ENCODE measurements around the gene IQSEC1.

IQSEC1 gene

DNA sequence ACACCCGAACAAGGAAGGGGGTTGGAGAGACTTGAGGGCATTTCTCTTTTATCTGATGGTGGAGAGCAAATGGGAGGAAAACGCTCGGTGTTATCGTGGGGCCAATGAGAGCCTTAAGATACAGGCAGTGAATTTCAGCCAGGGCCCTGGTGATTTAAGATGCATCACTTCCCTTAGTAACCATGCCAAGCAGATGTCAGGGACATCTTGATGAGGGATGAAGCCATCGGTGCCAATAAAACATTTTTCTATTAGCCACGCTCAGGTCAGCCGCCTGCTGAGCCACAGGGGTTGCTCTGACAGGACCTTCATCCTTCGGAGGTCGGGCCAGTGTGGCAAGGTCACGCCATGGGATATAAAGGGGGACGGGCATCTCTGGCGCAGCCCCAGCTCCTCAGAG is 10.6 kb downstream of the IQSEC1 start:
- H3K4me3 ChIP-seq (ENCODE audit: low read depth, low read length) = no peak overlapping the region
- DNase-seq (ENCODE audit: low read depth) = no peak
- TF ChIP-seq, protein P1, sequence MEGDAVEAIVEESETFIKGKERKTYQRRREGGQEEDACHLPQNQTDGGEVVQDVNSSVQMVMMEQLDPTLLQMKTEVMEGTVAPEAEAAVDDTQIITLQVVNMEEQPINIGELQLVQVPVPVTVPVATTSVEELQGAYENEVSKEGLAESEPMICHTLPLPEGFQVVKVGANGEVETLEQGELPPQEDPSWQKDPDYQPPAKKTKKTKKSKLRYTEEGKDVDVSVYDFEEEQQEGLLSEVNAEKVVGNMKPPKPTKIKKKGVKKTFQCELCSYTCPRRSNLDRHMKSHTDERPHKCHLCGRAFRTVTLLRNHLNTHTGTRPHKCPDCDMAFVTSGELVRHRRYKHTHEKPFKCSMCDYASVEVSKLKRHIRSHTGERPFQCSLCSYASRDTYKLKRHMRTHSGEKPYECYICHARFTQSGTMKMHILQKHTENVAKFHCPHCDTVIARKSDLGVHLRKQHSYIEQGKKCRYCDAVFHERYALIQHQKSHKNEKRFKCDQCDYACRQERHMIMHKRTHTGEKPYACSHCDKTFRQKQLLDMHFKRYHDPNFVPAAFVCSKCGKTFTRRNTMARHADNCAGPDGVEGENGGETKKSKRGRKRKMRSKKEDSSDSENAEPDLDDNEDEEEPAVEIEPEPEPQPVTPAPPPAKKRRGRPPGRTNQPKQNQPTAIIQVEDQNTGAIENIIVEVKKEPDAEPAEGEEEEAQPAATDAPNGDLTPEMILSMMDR (IDR thresholded peaks at IDR 0.05; ENCODE audit: insufficient read depth, low read depth, low read length, missing control alignments) = no peak

DNA sequence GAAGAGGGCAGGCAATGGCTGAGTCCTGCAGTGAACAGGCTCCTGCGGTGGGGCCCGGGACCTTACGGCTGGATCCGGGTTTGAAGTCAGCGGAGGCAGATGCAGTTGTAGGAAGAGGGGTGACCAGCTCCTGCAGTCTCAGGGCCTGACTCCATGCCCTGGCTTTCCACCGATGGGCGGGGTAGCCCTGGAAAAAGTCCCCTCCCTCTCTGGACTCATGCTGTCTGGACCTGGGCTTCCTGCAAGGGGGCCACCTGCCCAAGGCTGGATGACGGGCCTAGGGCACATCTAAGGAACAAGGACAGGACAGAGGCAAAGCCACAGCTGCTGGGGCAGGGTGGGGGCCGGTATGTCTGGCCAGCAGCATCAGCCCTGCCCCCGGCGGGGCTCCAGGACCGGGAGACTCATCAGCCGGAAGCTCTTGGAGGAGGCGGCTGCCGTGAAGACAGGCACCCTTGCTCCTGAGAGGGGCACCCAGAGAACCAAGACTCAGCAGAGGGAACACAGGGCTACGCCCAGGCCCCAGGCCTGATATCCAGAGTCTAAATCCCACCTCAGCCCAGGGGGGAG is 12.8 kb downstream of the IQSEC1 start:
- TF ChIP-seq, protein P1 (IDR thresholded peaks at IDR 0.05; ENCODE audit: insufficient read depth, low read depth, low read length, missing control alignments) = no peak
- no peak for DNase-seq (ENCODE audit: low read depth)
- no peak overlapping the region for H3K4me3 ChIP-seq (ENCODE audit: low read depth, low read length)

DNA sequence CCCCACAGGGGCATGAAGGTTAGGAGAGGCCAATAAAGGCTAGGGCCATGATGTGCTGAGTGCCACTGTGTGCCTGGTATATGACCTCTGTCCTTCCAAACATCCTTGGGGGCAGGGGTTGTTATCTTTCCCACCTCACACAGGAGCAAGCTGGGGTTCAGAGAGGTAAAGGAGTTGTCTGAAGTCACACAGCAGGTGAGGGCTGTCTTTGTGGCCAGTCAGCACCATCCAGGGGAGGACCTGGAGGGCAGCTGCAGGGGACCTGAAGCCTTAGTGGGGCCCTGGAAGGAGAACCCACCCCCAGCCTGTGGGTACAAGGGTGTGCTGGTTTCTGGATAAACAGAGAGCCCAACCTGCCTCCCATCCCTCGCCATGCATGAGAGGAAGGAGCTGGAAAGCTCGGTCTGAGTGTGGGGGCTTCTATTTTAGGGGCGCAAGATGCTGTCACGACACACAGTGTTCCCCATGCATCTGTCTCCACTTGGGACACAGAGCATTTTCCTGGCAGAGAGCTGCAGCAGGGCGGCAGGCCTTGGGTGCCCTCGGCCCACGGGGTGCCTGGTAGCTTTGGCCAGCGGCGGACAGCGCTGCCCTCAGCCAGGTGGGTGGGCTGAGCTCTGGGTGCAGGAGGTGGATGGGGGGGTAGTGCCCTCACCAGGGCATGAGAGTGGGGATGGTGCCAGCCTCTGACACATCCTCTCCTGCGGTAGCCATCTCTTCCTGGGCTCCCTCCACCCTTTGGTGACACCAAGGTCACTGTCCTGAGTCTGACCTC is 14.7 kb downstream of the IQSEC1 start:
- TF ChIP-seq, protein P1 (IDR thresholded peaks at IDR 0.05; ENCODE audit: insufficient read depth, low read depth, low read length, missing control alignments) = no peak
- H3K4me3 ChIP-seq (ENCODE audit: low read depth, low read length) = no peak overlapping the region
- DNase-seq (ENCODE audit: low read depth) = no peak

DNA sequence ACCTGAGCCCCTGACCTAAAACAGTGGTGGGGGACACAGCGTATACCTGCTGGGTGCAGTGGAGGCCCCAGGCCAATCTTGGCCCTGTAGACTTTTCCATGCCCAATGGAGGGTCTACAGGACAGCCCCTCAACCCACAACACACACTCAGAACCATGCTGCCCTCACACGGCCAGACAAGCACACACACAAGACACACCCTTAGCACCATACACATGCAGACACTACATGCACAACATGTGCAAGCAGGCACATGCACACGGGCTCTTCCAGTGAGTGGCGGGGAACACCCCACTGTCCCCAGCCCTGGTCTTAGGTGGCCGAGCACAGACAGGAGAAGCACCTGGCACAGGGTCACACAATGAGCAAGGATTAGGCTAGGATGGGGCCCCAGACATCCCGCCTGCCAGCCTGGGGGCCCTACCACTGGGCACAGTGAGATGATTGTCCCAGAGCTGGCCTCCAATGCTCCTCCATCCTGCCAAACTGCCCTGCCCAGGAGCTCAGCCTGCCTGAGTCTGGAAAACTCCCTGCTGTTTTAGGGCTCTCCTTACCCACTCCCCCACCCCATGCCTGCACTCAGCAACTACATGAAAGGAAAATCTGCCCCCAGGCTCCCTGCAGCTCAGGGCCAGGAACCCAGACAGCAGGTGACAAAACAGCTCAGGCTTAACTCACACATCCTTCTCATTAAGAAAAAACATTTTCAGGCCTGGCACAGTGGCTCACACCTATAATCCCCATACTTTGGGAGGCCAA is 15.8 kb downstream of the IQSEC1 start:
- no peak overlapping the region for H3K4me3 ChIP-seq (ENCODE audit: low read depth, low read length)
- TF ChIP-seq, protein P1 (IDR thresholded peaks at IDR 0.05; ENCODE audit: insufficient read depth, low read depth, low read length, missing control alignments) = no peak
- DNase-seq (ENCODE audit: low read depth) = no peak

DNA sequence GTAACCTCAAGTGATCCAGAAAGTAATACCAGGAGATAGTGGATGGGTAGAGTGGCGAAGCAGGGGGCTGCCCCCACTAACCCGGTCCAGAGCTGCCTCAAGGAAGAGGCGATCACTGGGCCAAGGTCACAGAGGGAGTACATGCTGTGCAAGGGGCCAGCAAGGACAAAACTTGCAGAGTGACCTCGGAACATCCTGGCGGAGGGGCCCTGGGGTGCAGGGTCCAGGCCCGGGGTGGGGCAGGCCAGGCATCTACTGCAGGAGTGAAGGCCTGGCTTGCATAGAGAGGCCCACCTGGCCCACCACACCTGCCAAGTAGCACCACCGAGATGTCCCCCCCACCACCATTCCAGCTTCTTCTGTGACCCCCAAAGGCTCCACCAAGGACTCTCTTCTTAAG is 17.6 kb downstream of the IQSEC1 start:
- TF ChIP-seq, protein P1 (IDR thresholded peaks at IDR 0.05; ENCODE audit: insufficient read depth, low read depth, low read length, missing control alignments) = no peak

DNA sequence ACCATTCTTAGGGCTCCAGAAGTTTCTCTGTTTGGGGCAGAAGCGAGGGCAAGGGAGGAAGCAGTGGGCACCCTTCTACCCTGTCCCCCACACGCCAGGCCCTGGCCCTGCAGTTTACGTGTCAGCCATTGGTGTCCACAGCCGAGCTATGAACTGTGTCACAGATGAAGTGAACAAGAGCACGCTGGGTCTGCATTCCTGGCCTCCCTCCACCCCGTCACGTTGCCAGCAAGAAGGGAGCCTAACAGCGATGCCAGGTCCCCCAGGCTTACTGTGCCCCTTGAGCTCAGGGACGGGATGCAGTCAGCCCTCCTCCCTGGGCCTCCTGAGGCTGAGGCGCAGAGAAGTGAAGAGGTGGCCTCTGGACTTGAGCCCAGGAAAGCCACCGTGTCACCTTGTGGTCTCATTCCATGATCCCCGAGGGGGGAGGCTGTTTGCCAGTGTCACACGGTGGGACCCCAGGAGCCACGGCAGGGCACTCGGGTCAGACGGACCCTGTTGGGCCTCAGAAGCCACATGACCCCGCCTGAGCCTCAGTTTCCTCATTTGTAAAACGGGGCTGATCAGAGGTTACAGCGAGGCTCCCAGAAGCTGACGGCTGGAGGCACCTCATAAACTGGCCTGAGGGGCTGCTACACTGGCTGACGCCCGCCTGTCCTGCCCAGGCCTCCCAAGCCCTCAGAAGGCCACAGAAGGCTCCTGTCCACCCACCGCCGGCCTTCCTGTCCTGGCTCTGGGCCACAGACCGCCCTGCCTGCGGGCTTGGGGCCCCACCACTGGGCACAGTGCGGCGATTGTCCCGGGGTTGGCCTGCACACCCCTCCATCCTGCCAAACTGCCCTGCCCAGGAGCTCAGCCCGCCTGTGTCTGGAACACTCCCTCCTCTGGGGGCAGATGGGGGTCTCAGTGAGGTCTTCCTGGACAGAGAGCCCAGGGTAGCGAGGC is 18.6 kb downstream of the IQSEC1 start:
- H3K4me3 ChIP-seq (ENCODE audit: low read depth, low read length) = no peak overlapping the region
- TF ChIP-seq, protein P1 (IDR thresholded peaks at IDR 0.05; ENCODE audit: insufficient read depth, low read depth, low read length, missing control alignments) = no peak
- no peak for DNase-seq (ENCODE audit: low read depth)

More for the DNA sequence above, 17.6 kb downstream of the IQSEC1 start:
- H3K4me3 ChIP-seq (ENCODE audit: low read depth, low read length) = no peak overlapping the region
- no peak for DNase-seq (ENCODE audit: low read depth)

Measured in GM12865 (cell line).